Measurements from ENCODE around the gene PLA2G6.

DNA sequence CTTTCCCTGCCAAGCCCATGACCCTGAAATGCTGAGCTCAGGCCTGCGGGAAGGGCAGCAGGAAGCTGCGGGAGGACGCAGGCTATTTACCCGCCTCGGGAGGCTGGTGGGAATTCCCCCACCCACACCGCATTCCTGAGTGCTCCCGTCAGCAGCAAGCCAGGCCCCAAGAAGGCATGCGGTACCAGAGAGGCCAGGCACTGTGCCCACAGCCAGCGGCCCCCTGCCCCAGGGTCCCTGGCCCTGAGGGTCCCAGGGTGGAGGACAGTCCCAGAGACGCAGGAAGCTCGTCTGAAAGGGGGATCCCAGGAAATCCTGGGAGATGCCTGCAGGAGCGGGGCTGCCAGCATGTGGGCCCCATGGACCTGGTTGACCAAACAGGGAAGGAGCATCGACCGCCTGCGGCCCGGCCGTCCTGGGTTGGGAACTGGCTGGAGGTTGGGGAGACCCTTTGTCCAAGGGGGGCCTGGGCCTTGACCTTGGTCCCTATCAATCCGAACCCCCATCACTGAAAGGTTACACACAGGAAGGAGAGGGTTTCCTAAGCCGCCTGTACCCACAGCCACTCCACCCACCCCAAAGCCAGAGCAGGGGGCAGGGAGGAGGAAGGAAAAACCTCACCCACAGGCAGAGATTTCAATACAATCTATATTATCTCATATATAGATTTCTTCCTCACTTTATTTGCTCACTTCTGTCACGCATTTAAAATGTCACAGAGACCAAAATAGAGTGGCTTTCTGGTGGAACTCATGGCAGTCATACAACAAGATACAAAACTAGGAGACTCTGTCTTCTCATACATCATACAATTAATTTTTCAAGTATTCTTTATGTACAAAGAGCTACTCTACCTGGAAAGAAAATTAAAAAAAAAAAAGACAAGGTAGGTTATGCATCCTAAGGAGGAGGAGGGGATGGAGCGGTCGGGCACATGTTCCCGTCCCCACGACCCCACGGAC, 37.3 kb upstream of the PLA2G6 start:
- TF ChIP-seq, protein P1, sequence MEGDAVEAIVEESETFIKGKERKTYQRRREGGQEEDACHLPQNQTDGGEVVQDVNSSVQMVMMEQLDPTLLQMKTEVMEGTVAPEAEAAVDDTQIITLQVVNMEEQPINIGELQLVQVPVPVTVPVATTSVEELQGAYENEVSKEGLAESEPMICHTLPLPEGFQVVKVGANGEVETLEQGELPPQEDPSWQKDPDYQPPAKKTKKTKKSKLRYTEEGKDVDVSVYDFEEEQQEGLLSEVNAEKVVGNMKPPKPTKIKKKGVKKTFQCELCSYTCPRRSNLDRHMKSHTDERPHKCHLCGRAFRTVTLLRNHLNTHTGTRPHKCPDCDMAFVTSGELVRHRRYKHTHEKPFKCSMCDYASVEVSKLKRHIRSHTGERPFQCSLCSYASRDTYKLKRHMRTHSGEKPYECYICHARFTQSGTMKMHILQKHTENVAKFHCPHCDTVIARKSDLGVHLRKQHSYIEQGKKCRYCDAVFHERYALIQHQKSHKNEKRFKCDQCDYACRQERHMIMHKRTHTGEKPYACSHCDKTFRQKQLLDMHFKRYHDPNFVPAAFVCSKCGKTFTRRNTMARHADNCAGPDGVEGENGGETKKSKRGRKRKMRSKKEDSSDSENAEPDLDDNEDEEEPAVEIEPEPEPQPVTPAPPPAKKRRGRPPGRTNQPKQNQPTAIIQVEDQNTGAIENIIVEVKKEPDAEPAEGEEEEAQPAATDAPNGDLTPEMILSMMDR (IDR thresholded peaks at IDR 0.05): no peak
- peak in 1 of 4 donors; percentile 25 for TF ChIP-seq POLR2A (IDR thresholded peaks at IDR 0.05)

Data from esophagus squamous epithelium (tissue), 4 donors.